PC-9 (cell line): Measurements from ENCODE around the gene VAX1. TPM values are rescaled to one million over a fixed set of nuclear protein-coding genes. Genes with fewer than 3 reads are reported as not detected.

Source experiments
- BruUV-seq: library from RNA; stranded (reverse); fragments of 400-500 nt; replicated peaks from 2 replicates; lab custom pipeline; 2021; lab: Mats Ljungman, UMichigan
- CTCF ChIA-PET: fragments of 300-600 bp; sonication (Branson Sonifier 250); formaldehyde crosslinking; loops from one replicate; lab custom pipeline; 2022; ENCODE audit warnings: antibody characterized with exemption; lab: Charles Lee
- POLR2A ChIA-PET: fragments of 300-600 bp; sonication (Branson Sonifier 250); formaldehyde crosslinking; loops from one replicate; lab custom pipeline; 2022; ENCODE audit warnings: antibody characterized with exemption; ENCODE audit not compliant: unreplicated experiment; lab: Charles Lee
- DNase-seq, 2 experiments: peaks; one replicate each; pipeline versions ENCODE4 v3.0.0 to v3.0.0-alpha.2; 2015 to 2022; ENCODE audit warnings: mixed read lengths in 1 of 2
- H2AFZ ChIP-seq: fragments of 200-600 bp; sonication (generic); 2 replicates; pipeline ENCODE4 v1.8.1; 2017; ENCODE audit warnings: antibody characterized with exemption
- H3F3A ChIP-seq: fragments of 200-600 bp; sonication (generic); 2 replicates; pipeline ENCODE4 v1.8.1; 2017; ENCODE audit warnings: antibody characterized with exemption, mild to moderate bottlenecking, low read depth; ENCODE audit not compliant: insufficient read depth
- H3K27ac ChIP-seq: fragments of 200-600 bp; sonication (generic); 2 replicates; pipeline ENCODE4 v1.6.1; 2016; ENCODE audit warnings: mixed run types
- H3K27me3 ChIP-seq: fragments of 200-600 bp; sonication (generic); 2 replicates; pipeline ENCODE4 v1.6.1; 2016; ENCODE audit warnings: low read depth, mixed run types; ENCODE audit not compliant: insufficient read depth
- H3K36me3 ChIP-seq: fragments of 200-600 bp; sonication (generic); 2 replicates; pipeline ENCODE4 v1.6.1; 2016; ENCODE audit warnings: low read depth, mixed run types
- H3K4me1 ChIP-seq: fragments of 200-600 bp; sonication (generic); replicated peaks from 2 replicates; pipeline ENCODE4 v1.6.1; 2016; ENCODE audit warnings: mixed run types; ENCODE audit not compliant: insufficient read depth
- H3K4me2 ChIP-seq: fragments of 200-600 bp; sonication (generic); 2 replicates; pipeline ENCODE4 v1.6.1; 2017; ENCODE audit warnings: mixed run types
- H3K4me3 ChIP-seq: fragments of 200-600 bp; sonication (generic); 2 replicates; pipeline ENCODE4 v1.6.1; 2016; ENCODE audit warnings: mixed run types
- H3K79me2 ChIP-seq: fragments of 200-600 bp; sonication (generic); 2 replicates; pipeline ENCODE4 v1.6.1; 2017; ENCODE audit warnings: low read depth, mixed run types
- H3K9me2 ChIP-seq: fragments of 200-600 bp; sonication (generic); 2 replicates; pipeline ENCODE4 v1.8.1; 2017; ENCODE audit warnings: mild to moderate bottlenecking; ENCODE audit not compliant: insufficient read depth
- H3K9me3 ChIP-seq: fragments of 200-600 bp; sonication (generic); 2 replicates; pipeline ENCODE4 v1.8.1; 2016; ENCODE audit warnings: low read depth; ENCODE audit not compliant: insufficient read depth
- H4K20me1 ChIP-seq: fragments of 200-600 bp; sonication (generic); 2 replicates; pipeline ENCODE4 v1.8.1; 2017; ENCODE audit not compliant: insufficient read depth
- CTCF ChIP-seq: fragments of 200-600 bp; sonication (generic); conservative IDR thresholded peaks from 2 replicates; pipeline ENCODE4 v1.6.1; 2017; ENCODE audit warnings: mixed run types, antibody characterized with exemption, mild to moderate bottlenecking, moderate library complexity
- EZH2 ChIP-seq: fragments of 200-600 bp; sonication (generic); IDR thresholded peaks from 2 replicates; pipeline ENCODE4 v1.8.0; 2017; ENCODE audit warnings: antibody characterized with exemption, low read depth
- intact Hi-C: fragments of 100-400 bp; cut with micrococcal nuclease; formaldehyde crosslinking; loops from one replicate; pipeline ENCODE4 v1.10.0; 2022; ENCODE audit not compliant: unreplicated experiment
- total RNA-seq: library from RNA; stranded (reverse); gene quantifications from 2 replicates; pipeline ENCODE4 v1.2.3, GENCODE V29; 2021

VAX1 gene
- total RNA-seq, 1 experiment from 2014 or later, result not detected

- intact Hi-C loops, result loop anchor here (1.0 to 10.0 kb wide), 5 partner anchors 379 to 1821 kb away; no protein-coding TSS in a partner anchor
- H3K27me3 ChIP-seq, result peaks cover 21% of the 10 kb centered on the region
- peak; percentile 48 to 52 for DNase-seq
- ChIA-PET POLR2A (no interaction called here), CTCF (interaction anchor here (0.6 kb wide), 1 partner anchor 145 kb away, joined by 3 read pairs; no protein-coding TSS in a partner anchor)
- TF ChIP-seq EZH2, result no peak
- peak; percentile 85 for TF ChIP-seq CTCF
- H3K27ac ChIP-seq, result no peak overlapping the region
- H3K4me3 ChIP-seq, result no peak overlapping the region
- H3K36me3 ChIP-seq, result no peaks in the 10 kb centered on the region
- H2AFZ ChIP-seq, result no peak overlapping the region
- BruUV-seq, result no TSS peak
- no peaks in the 10 kb centered on the region for H3K9me2 ChIP-seq
- H3K4me2 ChIP-seq, result peak overlapping the region; percentile 46
- no peaks in the 10 kb centered on the region for H3K9me3 ChIP-seq
- no peaks in the 10 kb centered on the region for H3K79me2 ChIP-seq
- no peaks in the 10 kb centered on the region for H3K4me1 ChIP-seq
- no peaks in the 10 kb centered on the region for H3F3A ChIP-seq
- H4K20me1 ChIP-seq, result no peaks in the 10 kb centered on the region
Observed at GRCh38 chr10:117175901-117176534, 37.9 kb upstream of the VAX1 start.

GRCh38 chr10:117175215-117175900 lies 37.3 kb upstream of the VAX1 start:
- no peak for DNase-seq
- Histone ChIP-seq H2AFZ (no peak overlapping the region), H3K27ac (no peak overlapping the region), H4K20me1 (no peaks in the 10 kb centered on the region), H3K27me3 (peaks cover 25% of the 10 kb centered on the region), H3K4me2 (peak overlapping the region; percentile 46), H3K4me1 (no peaks in the 10 kb centered on the region), H3F3A (no peaks in the 10 kb centered on the region), H3K4me3 (no peak overlapping the region), H3K9me2 (no peaks in the 10 kb centered on the region), H3K36me3 (no peaks in the 10 kb centered on the region), H3K79me2 (no peaks in the 10 kb centered on the region), H3K9me3 (no peaks in the 10 kb centered on the region)
- BruUV-seq, result no TSS peak
- CTCF ChIA-PET, result interaction anchor here (0.6 to 1.0 kb wide), 6 partner anchors 377 to 493 kb away, joined by 3 to 13 read pairs (median 5); no protein-coding TSS in a partner anchor
- POLR2A ChIA-PET, result interaction anchor here (0.6 kb wide), 1 partner anchor 243 kb away, joined by 5 read pairs; no protein-coding TSS in a partner anchor
- TF ChIP-seq EZH2, result no peak
- TF ChIP-seq CTCF, result no peak
- intact Hi-C loops, result loop anchor here (1.0 to 10.0 kb wide), 4 partner anchors 378 to 1821 kb away; no protein-coding TSS in a partner anchor

- Histone ChIP-seq H3K27ac (no peak overlapping the region), H3K4me1 (no peaks in the 10 kb centered on the region), H3K79me2 (no peaks in the 10 kb centered on the region), H3K4me2 (peak overlapping the region; percentile 46; the same call in 1 of the 2 replicates), H4K20me1 (no peaks in the 10 kb centered on the region), H3K9me2 (no peaks in the 10 kb centered on the region), H3K27me3 (peaks cover 30% of the 10 kb centered on the region), H3K4me3 (no peak overlapping the region), H3F3A (no peaks in the 10 kb centered on the region), H3K9me3 (no peaks in the 10 kb centered on the region), H2AFZ (no peak overlapping the region), H3K36me3 (no peaks in the 10 kb centered on the region)
- intact Hi-C loops, result loop anchor here (1.0 to 10.0 kb wide), 4 partner anchors 377 to 1820 kb away; no protein-coding TSS in a partner anchor
- peak; percentile 42 to 74 for DNase-seq
- ChIA-PET CTCF (interaction anchor here (0.6 to 1.0 kb wide), 7 partner anchors 15 to 492 kb away, joined by 3 to 13 read pairs (median 5); no protein-coding TSS in a partner anchor), POLR2A (interaction anchor here (0.6 kb wide), 1 partner anchor 243 kb away, joined by 5 read pairs; no protein-coding TSS in a partner anchor)
- peak; percentile 78 for TF ChIP-seq CTCF
- TF ChIP-seq EZH2, result no peak
- no TSS peak for BruUV-seq
Observed at GRCh38 chr10:117174439-117175214, 36.6 kb upstream of the VAX1 start.
